ENCODE measurements around the gene BIK. TPM values are rescaled to one million over a fixed set of nuclear protein-coding genes. Genes with fewer than 3 reads are reported as not detected.

BIK gene
- total RNA-seq, 4 donors from 2014 or later, result 7.4 to 16.5 (median 15.6) TPM; not detected in 1

- peaks cover 0 to 55% (median 0%) of the 10 kb centered on the region in 3 donors for H3K36me3 ChIP-seq
- TF ChIP-seq, protein P1, sequence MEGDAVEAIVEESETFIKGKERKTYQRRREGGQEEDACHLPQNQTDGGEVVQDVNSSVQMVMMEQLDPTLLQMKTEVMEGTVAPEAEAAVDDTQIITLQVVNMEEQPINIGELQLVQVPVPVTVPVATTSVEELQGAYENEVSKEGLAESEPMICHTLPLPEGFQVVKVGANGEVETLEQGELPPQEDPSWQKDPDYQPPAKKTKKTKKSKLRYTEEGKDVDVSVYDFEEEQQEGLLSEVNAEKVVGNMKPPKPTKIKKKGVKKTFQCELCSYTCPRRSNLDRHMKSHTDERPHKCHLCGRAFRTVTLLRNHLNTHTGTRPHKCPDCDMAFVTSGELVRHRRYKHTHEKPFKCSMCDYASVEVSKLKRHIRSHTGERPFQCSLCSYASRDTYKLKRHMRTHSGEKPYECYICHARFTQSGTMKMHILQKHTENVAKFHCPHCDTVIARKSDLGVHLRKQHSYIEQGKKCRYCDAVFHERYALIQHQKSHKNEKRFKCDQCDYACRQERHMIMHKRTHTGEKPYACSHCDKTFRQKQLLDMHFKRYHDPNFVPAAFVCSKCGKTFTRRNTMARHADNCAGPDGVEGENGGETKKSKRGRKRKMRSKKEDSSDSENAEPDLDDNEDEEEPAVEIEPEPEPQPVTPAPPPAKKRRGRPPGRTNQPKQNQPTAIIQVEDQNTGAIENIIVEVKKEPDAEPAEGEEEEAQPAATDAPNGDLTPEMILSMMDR (IDR thresholded peaks at IDR 0.05), result no peak
- no peak for TF ChIP-seq POLR2A (IDR thresholded peaks at IDR 0.05)
- no peak for DNase-seq
- H3K27me3 ChIP-seq, result no peaks in the 10 kb centered on the region
- H3K9me3 ChIP-seq, result no peaks in the 10 kb centered on the region
- no peak overlapping the region for H3K27ac ChIP-seq
- H3K4me3 ChIP-seq, result no peak overlapping the region
- H3K4me1 ChIP-seq, result peaks cover 9 to 31% (median 14%) of the 10 kb centered on the region in 4 donors
Observed at GRCh38 chr22:43131773-43132501, 21.4 kb downstream of the BIK start.

DNA sequence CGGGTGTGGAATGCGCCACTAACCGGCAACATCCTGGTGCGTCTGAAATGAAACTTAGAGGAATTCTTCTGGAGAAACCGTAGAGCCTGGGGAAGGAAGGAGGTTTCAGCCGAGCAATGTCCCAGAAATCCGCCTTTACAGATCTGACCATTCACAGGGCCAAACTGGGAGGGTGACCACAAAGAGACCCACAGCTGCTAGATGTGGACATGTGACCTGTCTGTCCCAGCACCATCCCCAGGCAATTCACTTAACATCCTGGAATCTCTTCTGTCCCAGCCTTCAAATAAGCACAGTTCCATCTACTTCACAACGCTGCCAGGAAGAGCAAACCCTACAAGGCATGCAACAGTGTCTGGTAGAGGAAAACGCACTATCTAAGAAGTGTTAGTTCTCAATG lies 22.9 kb downstream of the BIK start:
- TF ChIP-seq, protein P1 (IDR thresholded peaks at IDR 0.05), result no peak
- no peak for TF ChIP-seq POLR2A (IDR thresholded peaks at IDR 0.05)
- H3K36me3 ChIP-seq, result peaks cover 0 to 70% (median 0%) of the 10 kb centered on the region in 3 donors
- H3K27ac ChIP-seq, result no peak overlapping the region
- no peak for DNase-seq
- no peak overlapping the region for H3K4me3 ChIP-seq
- H3K4me1 ChIP-seq, result peaks cover 0 to 16% (median 9%) of the 10 kb centered on the region in 4 donors
- no peaks in the 10 kb centered on the region for H3K9me3 ChIP-seq
- H3K27me3 ChIP-seq, result no peaks in the 10 kb centered on the region

GRCh38 chr22:43134553-43134952 lies 24.0 kb downstream of the BIK start:
- DNase-seq, result no peak
- Histone ChIP-seq H3K27ac (no peak overlapping the region), H3K4me3 (no peak overlapping the region), H3K27me3 (no peaks in the 10 kb centered on the region), H3K4me1 (peaks cover 0 to 5% (median 0%) of the 10 kb centered on the region in 4 donors), H3K9me3 (no peaks in the 10 kb centered on the region), H3K36me3 (peaks cover 0 to 81% (median 0%) of the 10 kb centered on the region in 3 donors)
- no peak for TF ChIP-seq POLR2A (IDR thresholded peaks at IDR 0.05)
- TF ChIP-seq, protein P1 (IDR thresholded peaks at IDR 0.05), result no peak

DNA sequence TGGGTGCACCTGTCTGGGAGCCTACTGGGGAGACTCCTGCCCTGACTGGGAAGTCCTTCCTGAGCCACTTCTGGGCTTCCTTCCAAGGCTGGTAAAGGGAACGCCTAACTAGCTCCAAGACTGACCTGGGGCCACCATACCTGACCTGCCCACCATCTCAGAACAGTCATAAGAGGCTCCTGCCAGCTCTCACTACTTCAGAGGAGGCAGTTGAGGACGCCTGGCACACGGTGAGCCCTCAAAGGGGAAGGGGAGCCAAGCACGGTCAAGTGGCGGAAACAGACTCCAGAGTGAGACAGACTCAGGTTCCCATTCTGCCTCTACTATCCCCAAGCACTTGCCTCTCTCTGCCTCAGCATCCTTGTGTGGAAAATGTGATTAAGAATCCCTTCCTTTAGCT lies 25.0 kb downstream of the BIK start:
- Histone ChIP-seq H3K9me3 (no peaks in the 10 kb centered on the region), H3K27ac (no peak overlapping the region), H3K4me1 (no peaks in the 10 kb centered on the region), H3K4me3 (no peak overlapping the region), H3K27me3 (no peaks in the 10 kb centered on the region), H3K36me3 (peaks cover 0 to 91% (median 0%) of the 10 kb centered on the region in 3 donors)
- no peak for DNase-seq
- TF ChIP-seq, protein P1 (IDR thresholded peaks at IDR 0.05), result no peak
- TF ChIP-seq POLR2A (IDR thresholded peaks at IDR 0.05), result no peak

DNA sequence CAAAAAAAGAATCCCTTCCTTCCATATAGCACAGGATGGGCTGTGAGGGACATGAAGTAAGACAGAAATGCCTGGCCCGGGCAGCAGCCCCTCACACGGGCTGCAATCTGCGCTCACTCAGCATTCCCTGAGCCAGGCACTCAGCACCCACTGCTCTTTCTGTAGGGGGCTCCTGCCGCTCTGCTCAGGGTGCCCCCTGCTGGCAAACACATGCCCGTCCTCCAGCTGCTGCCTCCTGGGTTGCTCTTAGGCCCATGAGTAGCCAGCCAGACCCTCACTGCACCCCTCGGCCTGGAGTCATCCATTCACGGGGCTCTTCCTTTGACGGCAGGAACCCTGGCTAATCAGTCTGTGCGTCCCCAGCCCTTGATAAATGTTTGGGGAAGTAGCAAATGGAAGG lies 25.7 kb downstream of the BIK start:
- H3K27ac ChIP-seq, result no peak overlapping the region
- H3K27me3 ChIP-seq, result no peaks in the 10 kb centered on the region
- TF ChIP-seq, protein P1 (IDR thresholded peaks at IDR 0.05), result peak; percentile 35 to 63 (median 56)
- TF ChIP-seq POLR2A (IDR thresholded peaks at IDR 0.05), result no peak
- peaks cover 0 to under 1% (median 0%) of the 10 kb centered on the region in 4 donors for H3K4me1 ChIP-seq
- peaks cover 0 to 90% (median 0%) of the 10 kb centered on the region in 3 donors for H3K36me3 ChIP-seq
- H3K4me3 ChIP-seq, result no peak overlapping the region
- H3K9me3 ChIP-seq, result no peaks in the 10 kb centered on the region
- DNase-seq, result peak; percentile 40 to 77 (median 69)
